ENCODE results near the gene CREB5.

Gene CREB5

GRCh38 chr7:28695300-28696295, 283.3 kb downstream of the CREB5 start:
- no peak for DNase-seq

GRCh38 chr7:28697913-28698563, 285.7 kb downstream of the CREB5 start:
- no peak for DNase-seq

- DNase-seq: no peak
Observed at GRCh38 chr7:28698840-28699239, 286.5 kb downstream of the CREB5 start.

GRCh38 chr7:28700096-28700495, 287.8 kb downstream of the CREB5 start:
- DNase-seq: no peak

- DNase-seq: no peak
Observed at GRCh38 chr7:28700790-28701203, 288.5 kb downstream of the CREB5 start.

- DNase-seq: no peak
Observed at GRCh38 chr7:28701731-28702130, 289.4 kb downstream of the CREB5 start.

- no peak for DNase-seq
Observed at GRCh38 chr7:28702171-28702570, 289.9 kb downstream of the CREB5 start.

- DNase-seq: no peak
Observed at GRCh38 chr7:28703037-28703765, 290.9 kb downstream of the CREB5 start.

- DNase-seq: no peak
Observed at GRCh38 chr7:28704706-28705105, 292.4 kb downstream of the CREB5 start.

- no peak for DNase-seq
Observed at GRCh38 chr7:28705350-28705749, 293.0 kb downstream of the CREB5 start.

GRCh38 chr7:28706584-28706983, 294.3 kb downstream of the CREB5 start:
- no peak for DNase-seq

- no peak for DNase-seq
Observed at GRCh38 chr7:28707291-28707690, 295.0 kb downstream of the CREB5 start.

- DNase-seq: no peak
Observed at GRCh38 chr7:28708033-28708951, 296.0 kb downstream of the CREB5 start.

- no peak for DNase-seq
Observed at GRCh38 chr7:28709748-28710147, 297.4 kb downstream of the CREB5 start.

- no peak for DNase-seq
Observed at GRCh38 chr7:28711114-28711513, 298.8 kb downstream of the CREB5 start.

- no peak for DNase-seq
Observed at GRCh38 chr7:28714459-28715120, 302.3 kb downstream of the CREB5 start.

- no peak for DNase-seq
Observed at GRCh38 chr7:28717445-28718054, 305.2 kb downstream of the CREB5 start.

GRCh38 chr7:28718055-28718481, 305.8 kb downstream of the CREB5 start:
- DNase-seq: no peak

GRCh38 chr7:28718545-28718944, 306.2 kb downstream of the CREB5 start:
- DNase-seq: no peak

- DNase-seq: no peak
Observed at GRCh38 chr7:28722684-28723083, 310.4 kb downstream of the CREB5 start.

- no peak for DNase-seq
Observed at GRCh38 chr7:28723336-28723735, 311.0 kb downstream of the CREB5 start.
